Activated CD4-positive, alpha-beta T cell treated with anti-CD3 and anti-CD28 coated beads, Interleukin-2, Interleukin-4, amounts not matched to agents 100 ng/mL and 50 ng/mL, durations not matched to agents 16 hours and 8 hours (primary cell): ENCODE data around the gene RHOT1.
"Not testable (repeated sequence)": the region's sequence is repeated elsewhere in the genome, so short reads cannot be mapped to it uniquely, and the experiment has no call there.

ENCODE experiments used
- DNase-seq: peaks from one replicate; pipeline ENCODE4 v3.0.0-alpha.2; 2020; ENCODE audit warnings: low spot score

Gene RHOT1

GRCh38 chr17:32227910-32228309 is 85.6 kb downstream of the RHOT1 start:
- DNase-seq: no peak

- DNase-seq: no peak
Observed at GRCh38 chr17:32235588-32235987, 93.3 kb downstream of the RHOT1 start.

- DNase-seq: no peak
Observed at GRCh38 chr17:32239456-32239855, 97.2 kb downstream of the RHOT1 start.

GRCh38 chr17:32240750-32241149 is 98.4 kb downstream of the RHOT1 start:
- no peak for DNase-seq

GRCh38 chr17:32241640-32242039 is 99.3 kb downstream of the RHOT1 start:
- no peak for DNase-seq

- no peak for DNase-seq
Observed at GRCh38 chr17:32249475-32249874, 107.2 kb downstream of the RHOT1 start.

- DNase-seq: peak; percentile 81
Observed at GRCh38 chr17:32253117-32253611, 110.9 kb downstream of the RHOT1 start.

GRCh38 chr17:32256012-32256700 is 113.9 kb downstream of the RHOT1 start:
- DNase-seq: no peak

- no peak for DNase-seq
Observed at GRCh38 chr17:32256701-32257019, 114.4 kb downstream of the RHOT1 start.

GRCh38 chr17:32258383-32259140 is 116.3 kb downstream of the RHOT1 start:
- no peak for DNase-seq

- no peak for DNase-seq
Observed at GRCh38 chr17:32259586-32259985, 117.3 kb downstream of the RHOT1 start.

GRCh38 chr17:32261417-32261736 is 119.1 kb downstream of the RHOT1 start:
- no peak for DNase-seq

- DNase-seq: no peak
Observed at GRCh38 chr17:32261936-32262510, 119.7 kb downstream of the RHOT1 start.

- DNase-seq: not testable (repeated sequence)
Observed at GRCh38 chr17:32263515-32263914, 121.2 kb downstream of the RHOT1 start.

- no peak for DNase-seq
Observed at GRCh38 chr17:32264140-32264799, 122.0 kb downstream of the RHOT1 start.

GRCh38 chr17:32264823-32265191 is 122.5 kb downstream of the RHOT1 start:
- DNase-seq: no peak

GRCh38 chr17:32265192-32265923 is 123.1 kb downstream of the RHOT1 start, which contains the start of gene RHBDL3:
Gene RHBDL3, plus strand, starts transcription at chr17:32265832. Its CDS starts 358 bp downstream, at chr17:32266190.
- DNase-seq: no peak

GRCh38 chr17:32266051-32266388 is 123.7 kb downstream of the RHOT1 start:
- no peak for DNase-seq

- no peak for DNase-seq
Observed at GRCh38 chr17:32266389-32267301, 124.3 kb downstream of the RHOT1 start.

GRCh38 chr17:32267690-32268205 is 125.4 kb downstream of the RHOT1 start:
- no peak for DNase-seq

- no peak for DNase-seq
Observed at GRCh38 chr17:32268734-32269288, 126.5 kb downstream of the RHOT1 start.
